Omental fat pad (tissue), 4 donors: ENCODE data around the gene CPA2. TPM values are rescaled to one million over a fixed set of nuclear protein-coding genes. Genes with fewer than 3 reads are reported as not detected.
A peak's percentile ranks its signal among the peaks of the same experiment; 100 is the strongest.

Experiments
- ATAC-seq: fragments of 150-250 bp; one replicate; pipeline ENCODE4 v1.9.1; 2016; ENCODE audit warnings: mild to moderate bottlenecking, moderate library complexity; ENCODE audit not compliant: low FRiP score
- DNase-seq: peaks from one replicate; pipeline ENCODE4 v3.0.0-alpha.2; 2019; ENCODE audit warnings: low spot score
- total RNA-seq, 4 donors: library from RNA; depleted of rRNA; stranded (reverse); fragments of >200 nt; gene quantifications; one replicate each; pipeline ENCODE4 v1.1.0, GENCODE V29; 2016
- TF ChIP-seq, protein P1 (sequence below), 3 donors: fragments of 450-650 bp; IDR thresholded peaks; one replicate each; pipeline ENCODE4 v1.5.1; 2016 to 2017; ENCODE audit warnings: antibody characterized with exemption in 3 of 3, mild to moderate bottlenecking in 3 of 3, moderate library complexity in 2 of 3

The CPA2 gene
- total RNA-seq, 4 donors from 2014 or later, result 0.88 TPM; not detected in 3

DNA sequence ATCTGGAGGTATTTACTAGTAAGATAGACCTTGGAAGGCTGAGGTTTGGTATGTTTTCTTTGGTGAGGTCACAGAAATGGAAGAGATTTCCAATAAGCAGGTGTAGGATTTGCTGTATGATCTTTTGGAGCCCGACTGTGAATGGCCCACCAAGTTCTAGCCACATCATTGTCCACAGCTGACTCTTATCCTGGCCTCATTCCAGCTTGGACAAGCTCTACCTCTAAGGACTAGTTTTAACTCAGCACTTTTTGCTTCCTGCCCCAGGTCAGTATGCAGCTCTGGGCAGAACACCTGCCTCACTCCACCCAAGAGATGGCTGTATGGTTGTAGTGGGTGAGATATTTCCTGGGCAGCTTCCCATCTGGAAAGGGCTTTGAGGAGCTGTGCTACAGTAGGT, 20.2 kb downstream of the CPA2 start:
- no peak for ATAC-seq
- TF ChIP-seq, protein P1, sequence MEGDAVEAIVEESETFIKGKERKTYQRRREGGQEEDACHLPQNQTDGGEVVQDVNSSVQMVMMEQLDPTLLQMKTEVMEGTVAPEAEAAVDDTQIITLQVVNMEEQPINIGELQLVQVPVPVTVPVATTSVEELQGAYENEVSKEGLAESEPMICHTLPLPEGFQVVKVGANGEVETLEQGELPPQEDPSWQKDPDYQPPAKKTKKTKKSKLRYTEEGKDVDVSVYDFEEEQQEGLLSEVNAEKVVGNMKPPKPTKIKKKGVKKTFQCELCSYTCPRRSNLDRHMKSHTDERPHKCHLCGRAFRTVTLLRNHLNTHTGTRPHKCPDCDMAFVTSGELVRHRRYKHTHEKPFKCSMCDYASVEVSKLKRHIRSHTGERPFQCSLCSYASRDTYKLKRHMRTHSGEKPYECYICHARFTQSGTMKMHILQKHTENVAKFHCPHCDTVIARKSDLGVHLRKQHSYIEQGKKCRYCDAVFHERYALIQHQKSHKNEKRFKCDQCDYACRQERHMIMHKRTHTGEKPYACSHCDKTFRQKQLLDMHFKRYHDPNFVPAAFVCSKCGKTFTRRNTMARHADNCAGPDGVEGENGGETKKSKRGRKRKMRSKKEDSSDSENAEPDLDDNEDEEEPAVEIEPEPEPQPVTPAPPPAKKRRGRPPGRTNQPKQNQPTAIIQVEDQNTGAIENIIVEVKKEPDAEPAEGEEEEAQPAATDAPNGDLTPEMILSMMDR (IDR thresholded peaks at IDR 0.05), result no peak
- no peak for DNase-seq

DNA sequence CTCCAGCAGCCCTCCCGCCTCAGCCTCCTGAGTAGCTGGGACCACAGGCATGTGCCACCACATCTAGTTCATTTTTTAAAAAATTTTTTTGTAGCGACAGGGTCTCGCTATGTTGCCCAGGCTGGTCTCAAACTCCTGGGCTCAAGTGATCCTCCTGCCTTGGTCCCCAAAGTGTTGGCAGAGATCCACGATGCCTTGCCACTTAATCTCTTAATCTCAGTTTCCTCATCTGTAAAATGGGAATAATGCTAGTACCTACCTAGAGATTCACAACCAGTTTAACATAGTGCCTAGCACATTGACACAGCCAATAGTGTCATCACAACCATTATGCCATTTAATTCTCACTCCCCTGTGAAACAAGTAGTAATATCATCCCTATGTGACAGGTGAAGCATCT, 21.5 kb downstream of the CPA2 start:
- no peak for DNase-seq
- TF ChIP-seq, protein P1 (IDR thresholded peaks at IDR 0.05), result no peak
- ATAC-seq, result no peak

DNA sequence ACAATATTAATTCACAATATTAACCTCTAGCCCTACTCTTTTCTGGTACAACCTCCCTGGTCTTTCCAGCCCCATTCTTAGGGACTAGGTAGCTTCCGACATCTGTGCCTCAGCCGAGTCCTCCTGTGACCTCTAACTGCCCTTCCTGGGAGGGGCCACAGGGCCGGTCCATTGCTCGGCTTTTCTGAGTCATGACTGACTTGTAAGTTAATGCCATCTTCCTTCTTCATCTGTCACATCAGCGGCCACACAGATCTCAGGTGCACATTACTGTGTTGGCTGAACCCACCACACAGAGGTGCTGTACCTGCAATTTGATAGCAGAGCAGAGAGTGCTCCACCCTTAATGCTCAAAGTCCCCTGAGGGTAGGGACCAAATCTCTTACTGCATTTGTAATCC, 22.2 kb downstream of the CPA2 start:
- DNase-seq, result no peak

DNA sequence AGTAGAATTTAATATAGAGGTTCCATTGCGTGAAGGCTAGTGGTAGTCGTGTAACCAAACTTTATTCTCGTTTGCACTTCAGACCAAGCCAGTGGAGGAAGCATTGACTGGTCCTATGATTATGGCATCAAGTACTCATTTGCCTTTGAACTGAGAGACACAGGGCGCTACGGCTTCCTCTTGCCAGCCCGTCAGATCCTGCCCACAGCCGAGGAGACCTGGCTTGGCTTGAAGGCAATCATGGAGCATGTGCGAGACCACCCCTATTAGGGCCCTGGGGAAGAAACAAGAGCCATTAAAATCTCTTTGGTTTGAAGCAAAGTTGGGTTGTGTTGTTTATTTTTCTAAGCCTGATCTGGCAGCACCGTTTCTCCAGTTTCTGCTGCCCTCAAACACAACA, 22.8 kb downstream of the CPA2 start:
- TF ChIP-seq, protein P1 (IDR thresholded peaks at IDR 0.05), result no peak
- ATAC-seq (no peak), DNase-seq (no peak)

More for the DNA sequence above, 22.2 kb downstream of the CPA2 start:
- no peak for ATAC-seq
- TF ChIP-seq, protein P1 (IDR thresholded peaks at IDR 0.05), result no peak

DNA sequence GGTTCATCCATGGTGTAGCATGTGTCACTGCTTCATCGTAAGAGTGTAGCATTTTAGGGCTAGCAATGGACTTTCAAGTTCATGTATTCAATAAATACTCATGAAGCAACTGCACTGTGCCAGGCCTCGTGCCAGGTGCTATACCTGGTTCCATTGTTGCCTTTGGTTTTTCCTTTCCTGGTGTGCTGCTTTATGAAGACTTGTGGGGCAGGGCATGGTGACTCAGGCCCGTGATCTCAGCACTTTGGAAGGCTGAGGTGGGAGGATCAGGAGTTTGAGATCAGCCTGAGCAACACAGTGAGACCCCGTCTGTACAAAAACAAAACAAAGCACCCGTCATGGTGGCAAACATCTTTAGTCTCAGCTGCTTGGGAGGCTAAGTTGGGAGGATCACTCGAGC, 24.1 kb downstream of the CPA2 start:
- no peak for ATAC-seq
- no peak for DNase-seq
- TF ChIP-seq, protein P1 (IDR thresholded peaks at IDR 0.05), result no peak

DNA sequence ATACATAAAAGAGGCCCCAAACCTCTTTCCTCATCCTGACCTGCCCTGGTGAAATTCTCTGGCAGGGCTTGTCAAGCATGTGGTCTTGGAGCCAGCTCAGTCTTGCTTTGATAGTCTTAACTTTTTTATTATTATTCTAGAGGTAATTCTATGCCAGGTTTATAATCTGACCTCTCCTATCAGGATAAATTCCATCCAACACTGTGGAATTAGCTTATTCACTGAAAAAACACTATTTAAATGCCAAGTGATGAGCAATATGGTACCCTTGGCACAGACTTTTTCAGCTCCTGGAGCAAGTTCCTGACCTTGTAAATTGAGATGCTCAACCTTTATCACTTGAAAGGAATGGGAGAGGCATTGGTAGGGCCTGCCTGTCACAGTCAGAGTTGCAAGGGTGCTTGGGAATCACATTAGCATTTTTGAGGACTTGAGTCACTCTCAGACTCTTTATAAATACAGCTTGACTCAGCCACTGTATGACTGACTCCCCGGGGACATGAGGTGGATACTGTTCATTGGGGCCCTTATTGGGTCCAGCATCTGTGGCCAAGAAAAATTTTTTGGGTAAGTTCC, 26.1 kb downstream of the CPA2 start, which contains the start of gene CPA4:
CPA4 (plus strand) TSS at position 480 of the 576 bp plus-strand sequence; CDS start at position 500, 20 bp downstream.
- no peak for DNase-seq
- TF ChIP-seq, protein P1 (IDR thresholded peaks at IDR 0.05), result no peak
- ATAC-seq, result peak; percentile 92

DNA sequence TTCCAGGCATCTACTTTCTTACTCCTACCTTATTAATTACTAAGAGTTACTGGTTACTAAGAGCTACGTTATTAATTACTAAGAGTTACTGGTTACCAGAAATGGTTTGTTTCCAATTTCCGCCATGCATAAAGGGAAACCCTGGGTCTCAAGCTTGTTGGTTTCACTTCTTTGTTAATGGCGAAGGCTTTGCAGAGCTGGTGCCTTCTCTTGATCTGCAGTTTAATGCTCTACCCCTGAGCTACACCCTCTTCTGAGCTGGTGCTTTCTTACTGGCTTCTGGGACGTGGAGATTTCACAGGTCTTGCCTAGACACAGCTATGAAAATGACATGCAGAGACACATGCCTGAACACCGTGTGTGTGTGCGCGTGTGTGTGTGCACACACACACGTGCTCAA, 26.9 kb downstream of the CPA2 start:
- DNase-seq, result no peak
- no peak for ATAC-seq
- TF ChIP-seq, protein P1 (IDR thresholded peaks at IDR 0.05), result no peak
